Bronchial epithelial cell (primary cell): ENCODE data around the gene MYO3A. TPM values are rescaled to one million over a fixed set of nuclear protein-coding genes. Genes with fewer than 3 reads are reported as not detected.

Experiments used
- DNase-seq: peaks from one replicate; pipeline ENCODE4 v3.0.0-alpha.2; 2010; ENCODE audit warnings: low read depth
- FAIRE-seq: peaks from 2 replicates; lab custom pipeline; 2011; peaks lifted over from hg19 to GRCh38; lab: Jason Lieb, UNC
- H3K27me3 ChIP-seq: 2 replicates; pipeline ENCODE4 v1.5.1; 2011; ENCODE audit warnings: low read length; ENCODE audit not compliant: control insufficient read depth, insufficient read depth
- H3K36me3 ChIP-seq: 2 replicates; pipeline ENCODE4 v1.5.1; 2011; ENCODE audit warnings: low read length; ENCODE audit not compliant: control insufficient read depth, insufficient read depth
- H3K4me3 ChIP-seq: 2 replicates; pipeline ENCODE4 v1.5.1; 2011; ENCODE audit warnings: mild to moderate bottlenecking, low read depth, low read length, control low read depth
- CTCF ChIP-seq: IDR thresholded peaks from 2 replicates; pipeline ENCODE4 v1.5.1; 2011; ENCODE audit warnings: mild to moderate bottlenecking, moderate library complexity, low read length, control low read depth, inconsistent platforms; ENCODE audit not compliant: insufficient read depth, severe bottlenecking
- total RNA-seq: library from RNA; depleted of rRNA; stranded (reverse); fragments of >200 nt; gene quantifications from 2 replicates; pipeline ENCODE4 v1.2.1, GENCODE V29; 2014

The MYO3A gene
- total RNA-seq, 1 donor from 2014 or later, result not detected

GRCh38 chr10:26232174-26232573, 298.1 kb downstream of the MYO3A start:
- FAIRE-seq (no peak), DNase-seq (no peak)
- no peaks in the 10 kb centered on the region for H3K36me3 ChIP-seq
- no peaks in the 10 kb centered on the region for H3K27me3 ChIP-seq
- TF ChIP-seq CTCF, result no peak
- no peak overlapping the region for H3K4me3 ChIP-seq

DNA sequence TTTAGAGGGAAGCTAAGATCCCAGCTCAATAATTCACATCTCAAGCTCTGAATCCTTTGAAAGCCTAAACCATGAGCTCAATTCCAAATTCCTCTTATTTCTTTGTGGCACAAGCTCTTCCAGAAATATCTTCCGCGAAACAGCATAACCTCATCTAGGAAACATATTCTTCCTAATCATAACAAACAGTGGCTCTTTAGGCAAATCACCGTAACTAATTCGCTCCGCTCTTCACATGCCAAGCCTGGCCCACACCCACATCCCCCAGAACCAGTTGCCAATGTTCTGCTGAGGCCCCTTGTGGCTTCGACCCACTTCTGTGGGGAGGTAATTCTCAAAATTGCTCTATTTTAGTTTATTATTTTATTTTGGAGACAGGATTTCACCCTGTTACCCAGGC, 301.7 kb downstream of the MYO3A start:
- FAIRE-seq (no peak), DNase-seq (no peak)
- Histone ChIP-seq H3K27me3 (no peaks in the 10 kb centered on the region), H3K36me3 (no peaks in the 10 kb centered on the region), H3K4me3 (no peak overlapping the region)
- TF ChIP-seq CTCF, result no peak

- Histone ChIP-seq H3K36me3 (no peaks in the 10 kb centered on the region), H3K27me3 (no peaks in the 10 kb centered on the region), H3K4me3 (no peak overlapping the region)
- DNase-seq, result no peak
- no peak for FAIRE-seq
- TF ChIP-seq CTCF, result no peak
These were observed 304.3 kb downstream of the MYO3A start for GRCh38 chr10:26238378-26238777.

DNA sequence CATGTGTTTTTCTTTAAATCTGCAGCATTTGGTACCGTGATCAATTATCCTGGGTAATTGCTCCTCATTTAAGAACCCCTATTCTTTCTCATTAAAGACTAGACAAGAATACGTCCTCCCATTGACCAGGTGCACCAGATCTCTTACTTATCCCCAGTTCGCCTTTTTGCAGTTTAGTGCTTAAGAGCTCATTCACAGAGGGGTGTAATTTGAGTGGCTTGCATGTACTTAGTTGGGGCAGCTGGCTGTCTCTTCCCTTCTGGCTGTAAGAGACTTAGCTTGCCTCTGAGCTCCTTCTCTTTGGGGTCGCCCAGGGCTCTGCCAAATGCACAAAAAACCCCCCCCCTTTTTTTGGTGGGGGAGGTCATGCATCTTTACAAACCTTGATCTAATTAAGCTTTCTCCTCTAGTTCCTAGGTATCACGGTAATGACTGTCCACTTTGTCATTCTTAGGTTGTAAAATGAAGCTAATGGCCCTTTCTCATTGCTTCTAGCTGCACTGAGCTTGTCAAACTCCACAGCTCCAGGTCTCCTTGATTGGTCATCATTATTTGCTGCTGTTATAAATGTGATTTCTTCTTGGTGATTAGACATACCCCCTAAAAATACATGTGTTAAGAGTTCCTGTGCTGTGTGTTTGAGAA, 308.8 kb downstream of the MYO3A start:
- FAIRE-seq (no peak), DNase-seq (no peak)
- no peaks in the 10 kb centered on the region for H3K27me3 ChIP-seq
- no peak for TF ChIP-seq CTCF
- no peak overlapping the region for H3K4me3 ChIP-seq
- H3K36me3 ChIP-seq, result no peaks in the 10 kb centered on the region

GRCh38 chr10:26243351-26243720, 309.3 kb downstream of the MYO3A start:
- TF ChIP-seq CTCF, result no peak
- DNase-seq (no peak), FAIRE-seq (no peak)
- Histone ChIP-seq H3K36me3 (no peaks in the 10 kb centered on the region), H3K27me3 (no peaks in the 10 kb centered on the region), H3K4me3 (no peak overlapping the region)

DNA sequence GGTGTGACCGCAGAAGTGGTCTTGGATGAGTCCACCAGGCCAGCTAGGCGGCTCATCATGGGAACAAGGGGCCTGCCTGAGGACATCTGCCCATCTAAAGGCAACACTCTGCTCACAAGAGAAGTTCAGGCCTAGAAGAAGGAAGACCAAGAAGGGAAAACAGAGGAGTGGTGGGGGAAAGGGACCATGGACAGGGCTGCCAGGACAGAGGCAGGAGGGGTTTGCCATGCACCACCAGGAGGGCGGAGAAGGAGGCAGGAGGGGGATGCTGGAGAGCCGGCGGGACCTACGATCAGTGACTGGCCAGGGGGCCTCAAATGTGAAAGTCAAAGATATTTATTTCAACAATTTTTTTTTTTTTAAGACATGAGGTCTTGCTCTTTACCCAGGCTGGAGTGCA, 315.7 kb downstream of the MYO3A start:
- no peak for DNase-seq
- no peaks in the 10 kb centered on the region for H3K27me3 ChIP-seq
- no peak for TF ChIP-seq CTCF
- H3K36me3 ChIP-seq, result no peaks in the 10 kb centered on the region
- FAIRE-seq, result no peak
- no peak overlapping the region for H3K4me3 ChIP-seq
